HG02840 (cell line): ENCODE measurements around the gene OR10A6.

Experiments
- ATAC-seq: cut with Tn5 transposase; IDR thresholded peaks from one replicate; pipeline ENCODE4 v1.9.1; 2021; ENCODE audit warnings: mild to moderate bottlenecking, moderate library complexity, moderate number of reproducible peaks; ENCODE audit not compliant: unreplicated experiment, low FRiP score

Gene OR10A6

GRCh38 chr11:7882860-7883259 lies 48.2 kb downstream of the OR10A6 start:
- no peak for ATAC-seq
